Activated T-helper 1 cell treated with anti-CD3 and anti-CD28 coated beads, Interleukin-12 subunit alpha, Interleukin-12 subunit beta, Interleukin-2, Interleukin-4 antibody, amounts not matched to agents 30 ng/mL and 10 ng/mL and 1 ng/mL, durations not matched to agents 14 hours and 24 hours and 36 hours (primary cell): ENCODE results near the gene PACS1. TPM values are rescaled to one million over a fixed set of nuclear protein-coding genes. Genes with fewer than 3 reads are reported as not detected.
A peak's percentile ranks its signal among the peaks of the same experiment; 100 is the strongest.

ENCODE experiments used
- DNase-seq: peaks from one replicate; pipeline ENCODE4 v3.0.0; 2021; ENCODE audit warnings: low spot score
- H3K27ac Mint-ChIP-seq: one replicate; pipeline ENCODE4 v1.8.0; 2021; ENCODE audit warnings: mild to moderate bottlenecking, mixed read lengths
- H3K27me3 Mint-ChIP-seq: one replicate; pipeline ENCODE4 v1.8.0; 2022; ENCODE audit warnings: mild to moderate bottlenecking, moderate library complexity, mixed read lengths; ENCODE audit not compliant: insufficient read depth
- H3K36me3 Mint-ChIP-seq: one replicate; pipeline ENCODE4 v1.8.0; 2021; ENCODE audit warnings: low read depth, mixed read lengths
- H3K4me1 Mint-ChIP-seq: one replicate; pipeline ENCODE4 v1.8.0; 2021; ENCODE audit warnings: low read depth, mixed read lengths
- H3K4me3 Mint-ChIP-seq: one replicate; pipeline ENCODE4 v1.8.0; 2021; ENCODE audit warnings: mild to moderate bottlenecking, moderate library complexity, mixed read lengths
- H3K9me3 Mint-ChIP-seq: one replicate; pipeline ENCODE4 v1.8.0; 2021; ENCODE audit warnings: mixed read lengths
- intact Hi-C: fragments of 100-400 bp; cut with micrococcal nuclease; formaldehyde crosslinking; loops from one replicate; pipeline ENCODE4 v1.15.1; 2024
- total RNA-seq: library from RNA; stranded (reverse); gene quantifications from 2 replicates; pipeline ENCODE4 v1.2.3, GENCODE V29; 2022

Gene PACS1
- total RNA-seq, 1 donor from 2014 or later = 89.5 TPM

DNA sequence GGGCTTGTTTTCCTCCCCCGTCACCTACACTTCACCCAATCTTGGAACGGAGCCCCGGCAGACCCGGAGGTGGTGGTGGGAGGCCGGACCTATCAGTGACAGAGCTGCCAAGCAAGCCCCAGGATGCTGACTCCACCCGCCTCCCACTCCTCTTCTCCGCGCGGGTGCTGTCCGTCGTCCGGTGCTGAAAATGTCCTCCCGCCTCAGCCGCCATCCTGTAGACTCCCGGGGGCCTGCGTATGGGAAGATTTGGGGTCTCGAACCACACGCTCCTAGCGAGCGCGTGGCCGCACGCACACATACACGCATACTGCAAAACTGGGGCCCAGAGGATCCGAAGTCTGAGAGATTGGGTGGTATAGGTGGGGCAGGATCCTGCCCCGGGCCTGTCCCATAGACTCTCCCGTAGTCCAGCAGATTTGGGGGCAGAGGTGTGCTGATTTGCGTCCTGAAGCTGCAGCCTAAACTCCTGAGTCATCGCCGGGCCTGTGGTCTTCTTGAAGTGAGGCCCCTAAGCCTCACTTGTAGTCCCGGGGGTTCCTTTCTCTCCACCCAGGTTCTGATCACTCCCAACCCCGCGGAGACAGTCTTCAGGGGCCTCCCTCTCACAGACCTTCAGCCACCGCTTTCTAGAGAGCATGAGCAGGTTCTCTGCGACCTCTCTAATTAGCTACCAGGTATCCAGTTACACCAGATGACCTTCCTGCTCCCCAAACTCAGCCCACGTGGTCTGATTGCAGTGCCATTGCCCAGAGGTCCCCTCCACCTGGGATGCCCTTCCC lies 219.7 kb downstream of the PACS1 start:
- Mint-ChIP-seq H3K4me1 (peaks cover 39% of the 10 kb centered on the region), H3K36me3 (peaks cover 5% of the 10 kb centered on the region), H3K27ac (peak overlapping the region; percentile 99), H3K9me3 (no peaks in the 10 kb centered on the region), H3K27me3 (peaks cover 28% of the 10 kb centered on the region), H3K4me3 (peak overlapping the region; percentile 95)
- intact Hi-C loops = loop anchor here (1.0 to 2.0 kb wide), 8 partner anchors 21 to 1063 kb away; partner anchors contain the start of genes NPAS4, POLD4 and RAB1B
- peak; percentile 78 for DNase-seq

DNA sequence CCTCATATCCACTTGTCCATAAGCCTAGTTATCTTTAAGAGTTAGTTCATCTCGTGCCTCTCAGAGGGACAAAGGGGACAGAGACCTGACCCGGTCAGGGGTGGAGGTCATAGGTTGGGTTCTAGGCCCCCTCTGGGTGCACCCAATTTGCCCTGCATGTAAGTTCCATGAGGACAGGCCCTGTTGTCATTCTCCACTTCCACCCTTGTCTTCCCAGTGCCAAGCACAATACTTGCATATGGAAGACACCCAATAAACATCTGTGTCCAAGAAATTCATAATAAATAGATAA lies 220.2 kb downstream of the PACS1 start:
- DNase-seq = no peak
- peak overlapping the region; percentile 95 for H3K4me3 Mint-ChIP-seq
- no peaks in the 10 kb centered on the region for H3K9me3 Mint-ChIP-seq
- intact Hi-C loops = no loop called here
- peaks cover 39% of the 10 kb centered on the region for H3K4me1 Mint-ChIP-seq
- no peak overlapping the region for H3K27ac Mint-ChIP-seq
- H3K36me3 Mint-ChIP-seq = peaks cover 5% of the 10 kb centered on the region
- H3K27me3 Mint-ChIP-seq = peaks cover 28% of the 10 kb centered on the region

DNA sequence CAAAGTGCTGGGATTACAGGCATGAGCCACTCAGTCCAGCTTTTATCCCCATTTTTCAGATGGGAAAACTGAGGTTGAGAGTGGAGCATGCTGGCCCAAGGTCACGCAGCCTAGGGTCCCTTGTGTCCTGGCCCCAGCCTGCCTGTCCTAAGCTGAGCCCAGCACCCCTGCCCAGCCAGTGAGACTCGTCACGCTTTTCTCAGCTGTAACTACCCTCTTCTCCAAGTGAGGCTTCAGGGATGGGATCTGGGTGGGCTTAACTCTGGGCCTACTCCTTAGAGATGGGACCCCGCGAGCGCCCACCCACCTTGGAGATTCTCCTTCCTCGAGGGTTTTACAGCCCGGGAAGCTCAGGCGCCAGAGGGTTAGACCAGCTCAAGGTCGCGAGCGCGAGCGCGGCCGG lies 221.2 kb downstream of the PACS1 start:
- no peak overlapping the region for H3K27ac Mint-ChIP-seq
- H3K4me1 Mint-ChIP-seq = peaks cover 39% of the 10 kb centered on the region
- H3K4me3 Mint-ChIP-seq = no peak overlapping the region
- intact Hi-C loops = no loop called here
- H3K27me3 Mint-ChIP-seq = peaks cover 31% of the 10 kb centered on the region
- no peak for DNase-seq
- no peaks in the 10 kb centered on the region for H3K9me3 Mint-ChIP-seq
- peaks cover 5% of the 10 kb centered on the region for H3K36me3 Mint-ChIP-seq

DNA sequence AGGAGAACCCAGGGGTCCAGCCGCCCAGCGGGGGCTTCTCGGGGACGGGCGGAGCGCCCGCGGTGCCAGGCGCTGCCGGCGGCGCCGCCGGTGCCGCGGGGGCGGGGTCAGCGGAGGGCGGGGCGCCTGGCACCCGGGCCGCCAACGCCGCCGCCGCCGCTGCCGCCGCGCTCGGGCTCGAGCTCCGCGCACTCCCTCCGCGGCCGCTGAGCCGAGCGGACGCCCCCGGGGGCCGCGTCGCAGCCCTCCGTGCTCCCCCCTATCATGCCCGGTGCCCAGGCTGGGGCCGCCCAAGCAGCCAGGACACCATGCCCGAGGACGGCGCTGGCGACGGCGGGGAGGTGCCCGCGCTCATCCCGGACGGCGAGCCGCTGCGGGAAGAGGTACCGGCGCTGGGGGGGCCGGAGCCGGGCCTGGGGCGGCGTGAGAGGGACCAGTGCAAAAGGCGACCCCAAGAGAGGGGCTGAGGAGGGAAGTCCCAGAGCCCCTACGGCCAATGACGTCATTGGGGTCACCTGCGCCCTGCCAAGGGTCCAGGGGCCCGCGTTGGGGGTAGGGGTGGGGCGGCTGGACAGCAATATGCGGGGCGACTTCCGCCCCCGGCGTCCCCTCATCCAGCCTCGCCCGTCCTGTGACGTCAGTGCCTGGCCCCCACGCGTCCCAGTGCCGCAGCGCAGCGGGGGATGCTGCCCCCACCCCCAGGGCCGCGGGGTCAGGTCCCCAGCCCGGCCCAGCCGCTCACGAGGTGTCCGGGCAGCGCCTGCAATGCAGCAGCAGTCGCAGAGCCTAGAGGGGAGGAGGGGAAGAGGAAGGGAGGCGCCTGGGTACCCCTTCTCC lies 221.9 kb downstream of the PACS1 start, which contains the start of gene TMEM151A:
Gene TMEM151A, plus strand, starts transcription at position 189 of the 837 bp plus-strand sequence. Its CDS starts 120 bp downstream, at position 309.
- intact Hi-C loops = no loop called here
- DNase-seq = no peak
- Mint-ChIP-seq H3K36me3 (peaks cover 3% of the 10 kb centered on the region), H3K27me3 (peaks cover 32% of the 10 kb centered on the region), H3K4me1 (peaks cover 36% of the 10 kb centered on the region), H3K4me3 (peak within 1 kb of the TSS; percentile 95), H3K27ac (no peak within 1 kb of the TSS), H3K9me3 (no peaks in the 10 kb centered on the region)

DNA sequence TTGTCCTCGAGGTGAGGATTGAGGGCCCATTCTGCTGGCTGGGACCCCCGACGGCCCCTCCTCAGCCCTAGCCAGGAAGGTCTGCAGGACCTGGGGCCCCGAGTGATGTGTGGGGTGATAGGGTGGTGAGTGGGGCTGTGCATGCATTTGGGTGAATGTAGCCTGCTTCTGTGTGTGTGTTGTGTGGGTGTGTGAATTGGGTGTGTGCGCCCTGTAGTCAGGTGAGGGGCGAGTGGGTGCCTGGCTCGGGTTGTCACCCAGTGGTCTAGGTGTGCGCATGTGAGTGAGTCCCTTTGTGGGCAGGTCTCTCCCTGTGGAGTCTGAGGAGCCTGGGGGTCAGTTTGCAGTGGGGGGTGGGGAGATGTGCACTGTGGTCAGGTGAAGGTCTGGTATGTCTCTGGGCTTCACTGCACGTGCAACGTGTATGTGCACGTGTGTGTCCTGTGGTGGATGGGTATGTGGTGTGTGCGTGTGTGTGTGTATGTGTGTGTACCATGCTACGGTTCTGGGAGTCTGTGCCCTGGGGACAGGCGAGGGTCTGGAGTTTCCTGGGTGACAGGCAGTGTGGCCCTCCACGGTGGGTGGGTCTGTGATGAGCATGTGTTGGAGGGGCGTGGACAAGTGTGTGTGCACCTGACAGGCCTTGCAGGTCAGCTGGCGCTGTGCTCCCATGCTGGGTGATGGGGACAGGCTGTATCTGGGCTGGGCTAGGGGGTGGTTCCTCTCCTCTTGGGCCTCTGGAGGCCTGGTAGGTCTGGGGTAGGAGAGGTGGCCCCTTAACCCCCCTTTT lies 222.7 kb downstream of the PACS1 start:
- H3K27ac Mint-ChIP-seq = no peak overlapping the region
- peak overlapping the region; percentile 59 for H3K4me3 Mint-ChIP-seq
- intact Hi-C loops = no loop called here
- no peaks in the 10 kb centered on the region for H3K9me3 Mint-ChIP-seq
- H3K36me3 Mint-ChIP-seq = peaks cover 3% of the 10 kb centered on the region
- peaks cover 28% of the 10 kb centered on the region for H3K4me1 Mint-ChIP-seq
- DNase-seq = no peak
- H3K27me3 Mint-ChIP-seq = peaks cover 32% of the 10 kb centered on the region

DNA sequence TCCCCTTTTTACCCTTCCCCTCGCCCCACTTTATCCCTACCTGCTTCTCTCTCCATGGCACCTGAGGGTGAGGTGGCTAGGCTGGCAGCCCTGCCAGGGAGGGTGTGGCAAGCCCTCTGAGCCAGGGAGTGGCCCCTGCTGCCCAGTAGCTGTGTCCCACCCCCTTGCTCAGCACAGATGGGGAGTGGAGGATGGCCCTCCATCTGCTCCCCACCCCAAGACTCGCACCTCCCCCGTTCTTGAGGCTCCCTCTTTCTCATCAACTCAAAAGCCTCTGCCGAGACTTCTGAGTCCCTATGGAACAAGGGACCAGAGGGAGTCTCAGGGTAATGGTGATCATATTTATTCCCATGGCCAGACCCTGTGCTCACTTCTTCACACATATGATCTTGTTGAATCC lies 223.3 kb downstream of the PACS1 start:
- no peak overlapping the region for H3K4me3 Mint-ChIP-seq
- intact Hi-C loops = no loop called here
- H3K36me3 Mint-ChIP-seq = peaks cover 3% of the 10 kb centered on the region
- H3K9me3 Mint-ChIP-seq = no peaks in the 10 kb centered on the region
- H3K4me1 Mint-ChIP-seq = peaks cover 28% of the 10 kb centered on the region
- no peak for DNase-seq
- H3K27me3 Mint-ChIP-seq = peaks cover 32% of the 10 kb centered on the region
- H3K27ac Mint-ChIP-seq = no peak overlapping the region

DNA sequence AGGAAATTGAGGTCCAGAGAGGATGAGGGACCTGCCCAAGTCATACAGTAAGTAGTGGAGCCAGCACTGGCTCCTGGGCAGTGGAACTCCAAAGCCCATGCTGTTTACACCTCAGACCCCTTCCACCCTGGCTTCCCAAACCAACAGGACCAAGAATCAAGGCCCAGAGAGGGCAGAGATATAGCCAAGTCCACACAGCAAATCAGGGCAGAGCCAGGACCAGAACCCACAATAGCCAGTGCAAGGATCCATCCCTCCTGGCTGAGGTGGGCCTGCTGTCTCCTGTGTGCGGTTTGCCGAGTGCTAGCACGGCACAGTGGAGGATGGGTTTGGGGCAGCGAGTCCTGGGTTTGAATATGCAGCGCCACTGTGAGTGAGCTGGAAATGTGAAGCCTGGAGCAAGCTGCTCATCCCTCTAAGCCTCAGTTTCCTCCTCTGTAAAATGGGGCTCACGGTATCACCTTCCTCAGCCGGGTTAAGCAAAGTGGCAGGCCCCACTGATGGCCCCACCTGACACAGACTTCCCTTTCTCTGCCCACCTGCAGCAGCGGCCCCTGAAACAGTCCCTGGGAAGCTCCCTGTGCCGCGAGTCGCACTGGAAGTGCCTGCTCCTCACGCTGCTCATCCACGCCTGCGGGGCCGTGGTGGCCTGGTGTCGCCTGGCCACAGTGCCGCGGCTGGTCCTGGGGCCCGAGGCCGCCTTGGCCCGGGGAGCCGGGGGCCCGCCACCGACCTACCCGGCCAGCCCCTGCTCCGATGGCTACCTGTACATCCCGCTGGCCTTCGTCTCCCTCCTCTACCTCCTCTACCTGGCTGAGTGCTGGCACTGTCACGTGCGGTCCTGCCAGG lies 223.9 kb downstream of the PACS1 start:
- H3K27ac Mint-ChIP-seq = no peak overlapping the region
- H3K4me3 Mint-ChIP-seq = no peak overlapping the region
- no peak for DNase-seq
- H3K4me1 Mint-ChIP-seq = peaks cover 28% of the 10 kb centered on the region
- intact Hi-C loops = no loop called here
- peaks cover 3% of the 10 kb centered on the region for H3K36me3 Mint-ChIP-seq
- no peaks in the 10 kb centered on the region for H3K9me3 Mint-ChIP-seq
- peaks cover 32% of the 10 kb centered on the region for H3K27me3 Mint-ChIP-seq

Other genes starting within 250 kb of the PACS1 start
- 1.6 and 1.9 TPM in 2 replicates for gene SNX32, start 236.3 kb upstream of the PACS1 start, total RNA-seq
- 1,020 and 1,061 TPM in 2 replicates for gene CFL1, start 212.1 kb upstream of the PACS1 start, total RNA-seq
- 77.7 and 79.6 TPM in 2 replicates for gene MUS81, start 209.8 kb upstream of the PACS1 start, total RNA-seq
- 6.5 and 7.9 TPM in 2 replicates for gene EFEMP2, start 197.5 kb upstream of the PACS1 start, total RNA-seq
- 5.7 and 7.4 TPM in 2 replicates for gene CTSW, start 190.4 kb upstream of the PACS1 start, total RNA-seq
- 86.8 and 93.2 TPM in 2 replicates for gene FIBP, start 181.8 kb upstream of the PACS1 start, total RNA-seq
- gene CCDC85B, start 179.6 kb upstream of the PACS1 start, total RNA-seq = 66.7 and 70.8 TPM in 2 replicates
- gene FOSL1, start 169.9 kb upstream of the PACS1 start, total RNA-seq = 31.7 and 33.5 TPM in 2 replicates
- gene C11orf68, start 151.2 kb upstream of the PACS1 start, total RNA-seq = 18.5 and 21.4 TPM in 2 replicates
- 119 and 129 TPM in 2 replicates for gene DRAP1, start 150.8 kb upstream of the PACS1 start, total RNA-seq
- not detected in 2 replicates for gene TSGA10IP, start 124.8 kb upstream of the PACS1 start, total RNA-seq
- 110 TPM in 2 replicates for gene SART1, start 108.5 kb upstream of the PACS1 start, total RNA-seq
- 69.0 and 70.7 TPM in 2 replicates for gene EIF1AD, start 68.1 kb upstream of the PACS1 start, total RNA-seq
- 282 and 284 TPM in 2 replicates for gene BANF1, start 67.8 kb upstream of the PACS1 start, total RNA-seq
- gene CST6, start 58.3 kb upstream of the PACS1 start, total RNA-seq = 1.7 and 2.0 TPM in 2 replicates
- 0.18 and 0.76 TPM in 2 replicates for gene CATSPER1, start 43.8 kb upstream of the PACS1 start, total RNA-seq
- 0.34 TPM in 1 of 2 replicates, not detected in the other for gene GAL3ST3, start 21.1 kb upstream of the PACS1 start, total RNA-seq
- gene SF3B2, start 17.9 kb upstream of the PACS1 start, total RNA-seq = 267 TPM in 2 replicates
- gene KLC2, start 187.4 kb downstream of the PACS1 start, total RNA-seq = 56.3 and 62.1 TPM in 2 replicates
- gene RAB1B, start 198.4 kb downstream of the PACS1 start, total RNA-seq = 123 and 124 TPM in 2 replicates
- 1.7 and 1.8 TPM in 2 replicates for gene CNIH2, start 207.9 kb downstream of the PACS1 start, total RNA-seq
- 125 and 127 TPM in 2 replicates for gene YIF1A, start 218.9 kb downstream of the PACS1 start, total RNA-seq
- not detected in 2 replicates for gene TMEM151A, start 221.6 kb downstream of the PACS1 start, total RNA-seq
- gene CD248, start 246.8 kb downstream of the PACS1 start, total RNA-seq = 0.10 TPM in 1 of 2 replicates, not detected in the other